ENCODE measurements around the gene BCL11A.

GRCh38 chr2:60529136-60529784 lies 24.2 kb downstream of the BCL11A start:
- TF ChIP-seq CTCF (IDR thresholded peaks at IDR 0.05) = no peak
- TF ChIP-seq POLR2A (IDR thresholded peaks at IDR 0.05) = no peak
